ENCODE measurements around the gene GARNL3. TPM values are rescaled to one million over a fixed set of nuclear protein-coding genes. Genes with fewer than 3 reads are reported as not detected.

The GARNL3 gene
- total RNA-seq, 1 experiment from 2014 or later, result 6.1 TPM

DNA sequence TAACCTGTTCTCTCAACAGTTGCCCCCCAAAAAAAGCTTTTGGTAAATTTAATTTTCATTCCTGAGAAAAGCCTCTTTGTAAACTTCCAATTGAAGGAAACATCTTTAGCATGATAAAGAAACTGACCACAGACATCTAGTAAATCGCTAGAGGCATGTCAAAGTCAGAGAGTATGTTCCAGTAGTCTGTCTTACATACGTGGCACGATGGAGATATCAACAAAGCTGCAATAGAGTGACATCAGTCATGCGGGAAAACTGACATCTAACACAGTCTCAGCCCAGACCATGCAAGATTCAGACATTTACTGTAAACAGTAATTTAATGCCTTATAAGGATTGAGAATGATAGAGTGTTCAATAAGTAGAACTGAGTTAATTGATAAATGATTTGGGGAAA lies 45.1 kb downstream of the GARNL3 start:
- TF ChIP-seq, protein P1, sequence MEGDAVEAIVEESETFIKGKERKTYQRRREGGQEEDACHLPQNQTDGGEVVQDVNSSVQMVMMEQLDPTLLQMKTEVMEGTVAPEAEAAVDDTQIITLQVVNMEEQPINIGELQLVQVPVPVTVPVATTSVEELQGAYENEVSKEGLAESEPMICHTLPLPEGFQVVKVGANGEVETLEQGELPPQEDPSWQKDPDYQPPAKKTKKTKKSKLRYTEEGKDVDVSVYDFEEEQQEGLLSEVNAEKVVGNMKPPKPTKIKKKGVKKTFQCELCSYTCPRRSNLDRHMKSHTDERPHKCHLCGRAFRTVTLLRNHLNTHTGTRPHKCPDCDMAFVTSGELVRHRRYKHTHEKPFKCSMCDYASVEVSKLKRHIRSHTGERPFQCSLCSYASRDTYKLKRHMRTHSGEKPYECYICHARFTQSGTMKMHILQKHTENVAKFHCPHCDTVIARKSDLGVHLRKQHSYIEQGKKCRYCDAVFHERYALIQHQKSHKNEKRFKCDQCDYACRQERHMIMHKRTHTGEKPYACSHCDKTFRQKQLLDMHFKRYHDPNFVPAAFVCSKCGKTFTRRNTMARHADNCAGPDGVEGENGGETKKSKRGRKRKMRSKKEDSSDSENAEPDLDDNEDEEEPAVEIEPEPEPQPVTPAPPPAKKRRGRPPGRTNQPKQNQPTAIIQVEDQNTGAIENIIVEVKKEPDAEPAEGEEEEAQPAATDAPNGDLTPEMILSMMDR (IDR thresholded peaks at IDR 0.05; ENCODE audit: unreplicated experiment), result no peak
- intact Hi-C loops (cut with micrococcal nuclease), result no loop called here
- Mint-ChIP-seq H3K4me3 (ENCODE audit: unreplicated experiment) (no peak overlapping the region), H3K36me3 (ENCODE audit: insufficient read depth, unreplicated experiment) (peaks cover 8% of the 10 kb centered on the region), H3K27me3 (ENCODE audit: insufficient read depth, unreplicated experiment) (no peaks in the 10 kb centered on the region), H3K9me3 (ENCODE audit: unreplicated experiment) (no peaks in the 10 kb centered on the region), H3K27ac (ENCODE audit: low read depth, unreplicated experiment) (no peak overlapping the region), H3K4me1 (ENCODE audit: insufficient read depth, unreplicated experiment) (peaks cover 26% of the 10 kb centered on the region)
- POLR2A ChIA-PET, result interaction anchor here (0.6 to 2.3 kb wide), 6 partner anchors 10 to 141 kb away, joined by 3 to 9 read pairs (median 4); partner anchors contain the start of genes LRSAM1, RPL12 and SLC2A8
- DNase-seq (ENCODE audit: unreplicated experiment), result no peak
- CTCF ChIA-PET, result interaction anchor here (0.6 to 1.7 kb wide), 3 partner anchors 71 to 476 kb away, joined by 3 to 10 read pairs (median 5); partner anchors contain the start of genes CDK9 and SLC2A8
- BruUV-seq (replicated peaks), result no TSS peak

- peak overlapping the region; percentile 8 for H3K4me3 Mint-ChIP-seq (ENCODE audit: unreplicated experiment)
- H3K27ac Mint-ChIP-seq (ENCODE audit: low read depth, unreplicated experiment), result peak overlapping the region; percentile 32
- H3K27me3 Mint-ChIP-seq (ENCODE audit: insufficient read depth, unreplicated experiment), result no peaks in the 10 kb centered on the region
- no TSS peak for BruUV-seq (replicated peaks)
- intact Hi-C loops (cut with micrococcal nuclease), result loop anchor here (1.0 kb wide), 1 partner anchor 86 kb away; the partner anchor contains the start of gene SLC2A8
- peaks cover 8% of the 10 kb centered on the region for H3K36me3 Mint-ChIP-seq (ENCODE audit: insufficient read depth, unreplicated experiment)
- H3K9me3 Mint-ChIP-seq (ENCODE audit: unreplicated experiment), result no peaks in the 10 kb centered on the region
- DNase-seq (ENCODE audit: unreplicated experiment), result peak; percentile 81
- ChIA-PET POLR2A (interaction anchor here (0.7 to 2.5 kb wide), 7 partner anchors 8 to 93 kb away, joined by 3 to 16 read pairs (median 3); partner anchors contain the start of gene SLC2A8), CTCF (interaction anchor here (0.6 to 1.6 kb wide), 11 partner anchors 10 to 133 kb away, joined by 3 to 7 read pairs (median 4); partner anchors contain the start of gene SLC2A8)
- TF ChIP-seq, protein P1 (IDR thresholded peaks at IDR 0.05; ENCODE audit: unreplicated experiment), result peak; percentile 55
- H3K4me1 Mint-ChIP-seq (ENCODE audit: insufficient read depth, unreplicated experiment), result peaks cover 29% of the 10 kb centered on the region
Observed at GRCh38 chr9:127311239-127311741, 46.7 kb downstream of the GARNL3 start.

DNA sequence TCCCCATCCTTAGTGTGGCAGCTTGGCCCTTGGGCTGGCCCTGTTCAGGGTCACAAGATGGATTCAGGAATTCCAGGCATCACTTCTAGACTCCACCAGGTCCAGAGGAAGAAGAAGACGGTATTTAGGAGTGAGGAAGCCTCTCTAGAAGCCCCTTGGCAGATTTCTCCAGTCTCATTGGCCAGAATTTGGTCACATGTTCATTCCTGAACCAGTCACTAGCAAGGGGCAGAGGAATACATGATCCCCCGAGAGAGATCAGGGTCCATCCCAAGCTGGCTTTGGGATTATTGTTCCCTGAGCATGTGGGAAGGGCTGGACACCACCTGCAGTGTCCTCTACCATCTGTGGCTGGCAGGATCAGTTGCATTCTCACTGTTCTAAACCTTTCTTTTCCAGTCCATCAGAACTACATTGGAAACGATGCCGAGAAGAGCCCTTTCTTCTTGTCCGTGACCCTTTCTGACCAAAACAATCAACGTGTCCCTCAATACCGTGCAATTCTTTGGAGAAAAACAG lies 48.5 kb downstream of the GARNL3 start:
- ChIA-PET CTCF (interaction anchor here (0.7 kb wide), 1 partner anchor 142 kb away, joined by 3 read pairs; no protein-coding TSS in a partner anchor), POLR2A (no interaction called here)
- BruUV-seq (replicated peaks), result no TSS peak
- Mint-ChIP-seq H3K9me3 (ENCODE audit: unreplicated experiment) (no peaks in the 10 kb centered on the region), H3K27me3 (ENCODE audit: insufficient read depth, unreplicated experiment) (no peaks in the 10 kb centered on the region), H3K4me3 (ENCODE audit: unreplicated experiment) (no peak overlapping the region), H3K27ac (ENCODE audit: low read depth, unreplicated experiment) (no peak overlapping the region), H3K4me1 (ENCODE audit: insufficient read depth, unreplicated experiment) (peaks cover 32% of the 10 kb centered on the region), H3K36me3 (ENCODE audit: insufficient read depth, unreplicated experiment) (peaks cover 8% of the 10 kb centered on the region)
- DNase-seq (ENCODE audit: unreplicated experiment), result no peak
- intact Hi-C loops (cut with micrococcal nuclease), result no loop called here
- TF ChIP-seq, protein P1 (IDR thresholded peaks at IDR 0.05; ENCODE audit: unreplicated experiment), result no peak

GRCh38 chr9:127314911-127315310 lies 50.3 kb downstream of the GARNL3 start:
- intact Hi-C loops (cut with micrococcal nuclease), result no loop called here
- DNase-seq (ENCODE audit: unreplicated experiment), result no peak
- H3K27ac Mint-ChIP-seq (ENCODE audit: low read depth, unreplicated experiment), result no peak overlapping the region
- peaks cover 29% of the 10 kb centered on the region for H3K4me1 Mint-ChIP-seq (ENCODE audit: insufficient read depth, unreplicated experiment)
- BruUV-seq (replicated peaks), result no TSS peak
- no peak overlapping the region for H3K4me3 Mint-ChIP-seq (ENCODE audit: unreplicated experiment)
- H3K36me3 Mint-ChIP-seq (ENCODE audit: insufficient read depth, unreplicated experiment), result peaks cover 8% of the 10 kb centered on the region
- no peaks in the 10 kb centered on the region for H3K27me3 Mint-ChIP-seq (ENCODE audit: insufficient read depth, unreplicated experiment)
- ChIA-PET CTCF (interaction anchor here (0.6 kb wide), 1 partner anchor 67 kb away, joined by 3 read pairs; no protein-coding TSS in a partner anchor), POLR2A (interaction anchor here (1.0 kb wide), 1 partner anchor 137 kb away, joined by 5 read pairs; the partner anchor contains the start of genes LRSAM1 and RPL12)
- TF ChIP-seq, protein P1 (IDR thresholded peaks at IDR 0.05; ENCODE audit: unreplicated experiment), result no peak
- no peaks in the 10 kb centered on the region for H3K9me3 Mint-ChIP-seq (ENCODE audit: unreplicated experiment)

All from MCF 10A (cell line).